Osteocyte (in vitro differentiated cells): ENCODE measurements around the gene HKDC1. TPM values are rescaled to one million over a fixed set of nuclear protein-coding genes. Genes with fewer than 3 reads are reported as not detected.

Experiments
- DNase-seq: peaks from one replicate; pipeline ENCODE4 v3.0.0; 2021; ENCODE audit warnings: mixed read lengths; ENCODE audit not compliant: unreplicated experiment; ENCODE audit errors: extremely low spot score
- H3K27ac Mint-ChIP-seq: one replicate; pipeline ENCODE4 v1.8.0; 2021; ENCODE audit warnings: mild to moderate bottlenecking, mixed read lengths; ENCODE audit not compliant: unreplicated experiment
- H3K27me3 Mint-ChIP-seq: one replicate; pipeline ENCODE4 v1.8.0; 2021; ENCODE audit warnings: mixed read lengths; ENCODE audit not compliant: unreplicated experiment
- H3K36me3 Mint-ChIP-seq: one replicate; pipeline ENCODE4 v1.8.0; 2021; ENCODE audit warnings: mixed read lengths; ENCODE audit not compliant: unreplicated experiment
- H3K4me1 Mint-ChIP-seq: one replicate; pipeline ENCODE4 v1.8.0; 2021; ENCODE audit warnings: mixed read lengths; ENCODE audit not compliant: unreplicated experiment
- H3K4me3 Mint-ChIP-seq: one replicate; pipeline ENCODE4 v1.8.0; 2021; ENCODE audit warnings: mild to moderate bottlenecking, moderate library complexity, mixed read lengths; ENCODE audit not compliant: unreplicated experiment
- H3K9me3 Mint-ChIP-seq: one replicate; pipeline ENCODE4 v1.8.0; 2021; ENCODE audit warnings: mixed read lengths; ENCODE audit not compliant: unreplicated experiment
- CTCF ChIP-seq: fragments of 200-600 bp; sonication (generic); IDR thresholded peaks from 2 replicates; pipeline ENCODE4 v1.5.0; 2021; ENCODE audit warnings: antibody characterized with exemption, mild to moderate bottlenecking, moderate library complexity
- total RNA-seq: library from RNA; stranded (reverse); gene quantifications from 2 replicates; pipeline ENCODE4 v1.2.1, GENCODE V29; 2021

The HKDC1 gene
- total RNA-seq, 1 donor from 2014 or later: 0.19 TPM

- Mint-ChIP-seq H3K9me3 (no peaks in the 10 kb centered on the region), H3K27ac (no peak overlapping the region), H3K4me3 (no peak overlapping the region), H3K4me1 (peaks cover 21% of the 10 kb centered on the region), H3K27me3 (no peaks in the 10 kb centered on the region), H3K36me3 (no peaks in the 10 kb centered on the region)
- DNase-seq: no peak
- no peak for TF ChIP-seq CTCF
These were observed 10.0 kb downstream of the HKDC1 start for GRCh38 chr10:69230128-69230527.

GRCh38 chr10:69232252-69232651, 12.1 kb downstream of the HKDC1 start:
- Mint-ChIP-seq H3K9me3 (no peaks in the 10 kb centered on the region), H3K4me3 (no peak overlapping the region), H3K27ac (peak overlapping the region; percentile 45), H3K4me1 (peaks cover 18% of the 10 kb centered on the region), H3K36me3 (no peaks in the 10 kb centered on the region), H3K27me3 (no peaks in the 10 kb centered on the region)
- DNase-seq: no peak
- TF ChIP-seq CTCF: no peak

- Mint-ChIP-seq H3K27me3 (no peaks in the 10 kb centered on the region), H3K9me3 (no peaks in the 10 kb centered on the region), H3K36me3 (no peaks in the 10 kb centered on the region), H3K4me1 (peaks cover 20% of the 10 kb centered on the region), H3K4me3 (no peak overlapping the region), H3K27ac (no peak overlapping the region)
- no peak for DNase-seq
- no peak for TF ChIP-seq CTCF
These were observed 12.8 kb downstream of the HKDC1 start for GRCh38 chr10:69232736-69233480.

GRCh38 chr10:69234447-69234846, 14.3 kb downstream of the HKDC1 start:
- no peak for DNase-seq
- Mint-ChIP-seq H3K27me3 (no peaks in the 10 kb centered on the region), H3K27ac (no peak overlapping the region), H3K9me3 (no peaks in the 10 kb centered on the region), H3K4me1 (peaks cover 18% of the 10 kb centered on the region), H3K4me3 (no peak overlapping the region), H3K36me3 (no peaks in the 10 kb centered on the region)
- TF ChIP-seq CTCF: no peak

- Mint-ChIP-seq H3K27me3 (no peaks in the 10 kb centered on the region), H3K4me3 (no peak overlapping the region), H3K4me1 (peaks cover 12% of the 10 kb centered on the region), H3K36me3 (no peaks in the 10 kb centered on the region), H3K9me3 (no peaks in the 10 kb centered on the region), H3K27ac (no peak overlapping the region)
- peak; percentile 96 for TF ChIP-seq CTCF
- DNase-seq: peak; percentile 95
These were observed 17.5 kb downstream of the HKDC1 start for GRCh38 chr10:69237528-69238159.
